GM13977 (cell line): ENCODE results near the gene PDZD4.
A peak's percentile ranks its signal among the peaks of the same experiment; 100 is the strongest.

ENCODE experiments used
- DNase-seq: peaks from one replicate; pipeline ENCODE4 v3.0.0; 2012; ENCODE audit warnings: low spot score
- in situ Hi-C: fragments of 300-500 bp; cut with MboI; formaldehyde crosslinking; loops from one replicate; pipeline ENCODE4 v1.12.0; 2022; ENCODE audit warnings: low sequenced_read_pairs, low pct_unique_long_range_greater_than_20kb, mixed read lengths, inconsistent platforms; ENCODE audit not compliant: unreplicated experiment
- TF ChIP-seq, protein P1 (sequence below): IDR thresholded peaks from 2 replicates; pipeline ENCODE4 v1.5.1; 2012; ENCODE audit warnings: mild to moderate bottlenecking, control low read depth; ENCODE audit not compliant: insufficient read depth; ENCODE audit errors: extremely low read depth, missing control alignments

PDZD4 gene

DNA sequence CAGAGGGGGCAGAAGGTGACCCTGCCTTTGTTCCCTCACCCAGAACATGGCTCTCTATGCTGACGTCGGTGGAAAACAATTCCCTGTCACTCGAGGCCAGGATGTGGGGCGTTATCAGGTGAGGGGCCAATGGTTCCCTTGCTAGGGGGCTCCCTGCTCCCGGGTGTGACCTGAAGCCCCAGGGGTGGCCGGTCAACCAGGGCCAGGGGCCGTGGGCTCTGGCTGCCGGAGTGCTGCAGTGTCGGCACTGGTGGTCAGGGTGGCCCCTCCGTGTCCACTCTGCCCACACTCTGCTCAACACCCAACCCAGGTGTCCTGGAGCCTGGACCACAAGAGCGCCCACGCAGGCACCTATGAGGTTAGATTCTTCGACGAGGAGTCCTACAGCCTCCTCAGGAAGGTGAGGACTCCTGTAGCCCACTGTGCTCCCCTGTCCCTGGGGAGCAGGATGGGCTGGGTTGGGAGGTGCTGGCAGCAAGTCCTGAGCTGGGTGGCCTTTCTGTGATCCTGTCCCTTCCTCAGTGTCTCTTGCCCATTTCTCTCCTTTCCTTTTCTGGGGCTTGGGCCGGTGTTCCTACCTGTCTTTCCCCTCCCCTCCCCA, 32.8 kb downstream of the PDZD4 start:
- no peak for DNase-seq
- in situ Hi-C loops, result no loop called here
- TF ChIP-seq, protein P1, sequence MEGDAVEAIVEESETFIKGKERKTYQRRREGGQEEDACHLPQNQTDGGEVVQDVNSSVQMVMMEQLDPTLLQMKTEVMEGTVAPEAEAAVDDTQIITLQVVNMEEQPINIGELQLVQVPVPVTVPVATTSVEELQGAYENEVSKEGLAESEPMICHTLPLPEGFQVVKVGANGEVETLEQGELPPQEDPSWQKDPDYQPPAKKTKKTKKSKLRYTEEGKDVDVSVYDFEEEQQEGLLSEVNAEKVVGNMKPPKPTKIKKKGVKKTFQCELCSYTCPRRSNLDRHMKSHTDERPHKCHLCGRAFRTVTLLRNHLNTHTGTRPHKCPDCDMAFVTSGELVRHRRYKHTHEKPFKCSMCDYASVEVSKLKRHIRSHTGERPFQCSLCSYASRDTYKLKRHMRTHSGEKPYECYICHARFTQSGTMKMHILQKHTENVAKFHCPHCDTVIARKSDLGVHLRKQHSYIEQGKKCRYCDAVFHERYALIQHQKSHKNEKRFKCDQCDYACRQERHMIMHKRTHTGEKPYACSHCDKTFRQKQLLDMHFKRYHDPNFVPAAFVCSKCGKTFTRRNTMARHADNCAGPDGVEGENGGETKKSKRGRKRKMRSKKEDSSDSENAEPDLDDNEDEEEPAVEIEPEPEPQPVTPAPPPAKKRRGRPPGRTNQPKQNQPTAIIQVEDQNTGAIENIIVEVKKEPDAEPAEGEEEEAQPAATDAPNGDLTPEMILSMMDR, result no peak

- TF ChIP-seq, protein P1, result no peak
- in situ Hi-C loops, result no loop called here
- no peak for DNase-seq
These were observed 35.2 kb downstream of the PDZD4 start for GRCh38 chrX:153794897-153795816.

DNA sequence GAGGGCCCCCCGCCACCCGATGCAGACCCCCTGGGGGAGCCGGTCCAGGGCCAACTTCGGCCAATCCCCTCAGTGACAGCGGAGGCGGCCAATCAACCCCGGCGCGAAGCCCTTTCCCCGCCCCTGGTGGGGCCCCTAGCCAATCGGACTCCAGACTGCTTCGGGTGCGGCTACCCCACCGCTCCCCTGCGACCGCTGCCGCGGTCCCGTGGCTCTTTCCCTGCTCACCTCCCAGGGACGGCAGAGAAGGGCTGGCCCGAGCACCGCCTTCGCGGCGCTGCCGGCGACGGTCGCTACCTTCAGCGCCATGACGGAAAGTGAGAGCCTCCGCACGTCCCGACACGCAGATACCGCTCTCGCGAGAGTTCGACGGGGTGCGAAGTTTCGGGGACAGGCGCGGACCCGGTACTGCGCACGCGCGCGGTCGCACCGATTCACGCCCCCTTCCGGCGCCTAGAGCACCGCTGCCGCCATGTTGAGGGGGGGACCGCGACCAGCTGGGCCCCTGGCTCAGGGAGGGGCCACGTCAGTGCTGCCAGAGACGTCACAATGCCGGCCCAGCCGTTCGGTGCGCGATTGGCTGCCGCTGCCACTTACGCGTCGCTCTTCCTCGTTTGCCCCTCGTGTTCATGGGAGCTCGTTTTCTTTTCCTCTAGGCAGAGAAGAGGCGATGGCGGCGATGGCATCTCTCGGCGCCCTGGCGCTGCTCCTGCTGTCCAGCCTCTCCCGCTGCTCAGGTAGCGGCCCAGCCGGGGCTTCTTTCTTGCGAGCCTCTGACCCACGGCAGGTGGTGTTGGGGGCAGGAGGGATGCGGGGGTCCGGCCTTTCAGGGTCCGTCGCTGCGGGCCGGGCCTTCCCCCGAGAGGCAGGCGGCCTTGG, 36.1 kb downstream of the PDZD4 start, which contains the start of the genes IDH3G and SSR4:
Gene IDH3G (minus strand): TSS at position 358 of the 879 bp plus-strand sequence. CDS start 49 bp downstream, at position 309.
Gene SSR4 (plus strand): TSS at position 651 of the 879 bp plus-strand sequence. CDS start 20 bp downstream, at position 671.
- TF ChIP-seq, protein P1, result no peak
- in situ Hi-C loops, result no loop called here
- DNase-seq, result peak; percentile 98

- in situ Hi-C loops, result no loop called here
- TF ChIP-seq, protein P1, result no peak
- DNase-seq, result no peak
These were observed 37.1 kb downstream of the PDZD4 start for GRCh38 chrX:153793291-153793690.

DNA sequence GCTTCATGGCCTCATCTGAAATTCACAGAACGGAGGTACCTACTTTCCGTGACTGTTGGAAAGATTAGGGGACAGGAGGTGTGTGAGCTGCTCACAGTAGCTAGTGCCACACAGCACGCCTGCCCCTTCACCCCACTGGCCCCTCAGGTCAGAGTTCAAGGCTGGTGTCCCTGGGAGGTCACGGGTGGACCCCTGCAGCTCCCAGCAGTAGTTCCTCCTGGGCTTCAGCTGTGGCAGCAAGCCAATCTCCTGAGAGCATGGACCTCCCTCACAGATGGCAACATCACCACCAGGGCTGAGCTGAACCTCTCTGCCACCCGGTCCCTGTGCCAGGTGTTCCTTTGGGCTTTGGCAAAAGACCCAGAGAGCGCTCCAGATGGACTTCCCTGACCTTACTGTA, 38.0 kb downstream of the PDZD4 start:
- in situ Hi-C loops, result no loop called here

More for the DNA sequence above, 38.0 kb downstream of the PDZD4 start:
- no peak for DNase-seq
- TF ChIP-seq, protein P1, result no peak
